Measurements from ENCODE around the gene NUB1. TPM values are rescaled to one million over a fixed set of nuclear protein-coding genes. Genes with fewer than 3 reads are reported as not detected.
A peak's percentile ranks its signal among the peaks of the same experiment; 100 is the strongest.

The NUB1 gene
- total RNA-seq, 2 donors from 2014 or later, result 42.3 to 55.2 TPM

- no peak for TF ChIP-seq CTCF (IDR thresholded peaks at IDR 0.05)
- H3K27ac ChIP-seq, result no peak overlapping the region
- H3K4me3 ChIP-seq, result peak overlapping the region; percentile 26
- peaks cover 8% of the 10 kb centered on the region for H3K4me1 ChIP-seq
- peaks cover 19% of the 10 kb centered on the region for H3K27me3 ChIP-seq
- no peaks in the 10 kb centered on the region for H3K9me3 ChIP-seq
- no peaks in the 10 kb centered on the region for H3K36me3 ChIP-seq
- H3K9ac ChIP-seq (ENCODE audit: low read depth in 2 of 2, low read length in 2 of 2), result no peak overlapping the region
- no peak for DNase-seq
- intact Hi-C loops (cut with DNase I), result no loop called here
Observed at GRCh38 chr7:151382079-151382885, 40.7 kb downstream of the NUB1 start.

DNA sequence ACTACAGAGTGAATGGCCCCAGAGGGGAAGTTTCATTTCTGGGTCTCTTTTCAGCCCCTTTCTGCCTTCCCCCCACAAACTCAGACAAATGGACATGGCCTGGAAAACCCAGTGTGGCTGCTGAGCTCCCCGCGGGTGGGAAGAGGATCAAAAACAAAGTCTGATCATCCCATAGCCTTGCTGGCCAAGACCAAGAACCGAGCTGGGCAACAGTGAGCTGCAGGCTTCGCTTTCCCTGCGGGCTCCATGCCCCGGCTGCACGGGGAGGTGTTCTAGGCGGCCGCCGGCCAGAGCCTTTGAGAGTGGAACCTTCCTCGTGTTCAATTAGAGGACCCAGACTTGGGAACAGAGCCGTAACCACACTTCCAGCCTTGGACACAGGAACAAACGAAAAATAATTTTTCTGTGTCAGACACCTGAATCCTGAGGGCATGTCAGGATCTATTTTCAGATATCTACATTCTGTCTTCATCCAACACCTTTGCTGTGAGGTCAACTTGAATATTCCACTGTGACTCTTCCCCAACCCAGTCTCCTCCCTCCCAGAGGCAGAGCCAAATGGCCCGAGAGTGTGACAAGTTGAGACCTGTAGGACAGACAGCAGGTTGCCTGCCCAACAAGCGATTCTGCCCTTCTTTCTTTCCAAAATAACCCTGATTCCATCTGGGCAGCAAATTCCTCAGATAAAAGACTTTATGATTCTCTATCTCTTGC, 42.2 kb downstream of the NUB1 start:
- peaks cover 8% of the 10 kb centered on the region for H3K4me1 ChIP-seq
- TF ChIP-seq CTCF (IDR thresholded peaks at IDR 0.05), result no peak
- H3K27ac ChIP-seq, result no peak overlapping the region
- H3K36me3 ChIP-seq, result no peaks in the 10 kb centered on the region
- intact Hi-C loops (cut with DNase I), result no loop called here
- H3K9me3 ChIP-seq, result no peaks in the 10 kb centered on the region
- no peak overlapping the region for H3K4me3 ChIP-seq
- no peak for DNase-seq
- H3K27me3 ChIP-seq, result peaks cover 19% of the 10 kb centered on the region
- no peak overlapping the region for H3K9ac ChIP-seq (ENCODE audit: low read depth in 2 of 2, low read length in 2 of 2)

- Histone ChIP-seq H3K36me3 (no peaks in the 10 kb centered on the region), H3K27ac (no peak overlapping the region), H3K9me3 (no peaks in the 10 kb centered on the region), H3K27me3 (peaks cover 19% of the 10 kb centered on the region), H3K4me1 (peaks cover 8% of the 10 kb centered on the region), H3K4me3 (no peak overlapping the region), H3K9ac (ENCODE audit: low read depth in 2 of 2, low read length in 2 of 2) (no peak overlapping the region)
- no peak for DNase-seq
- intact Hi-C loops (cut with DNase I), result no loop called here
- no peak for TF ChIP-seq CTCF (IDR thresholded peaks at IDR 0.05)
Observed at GRCh38 chr7:151384352-151384697, 42.7 kb downstream of the NUB1 start.

DNA sequence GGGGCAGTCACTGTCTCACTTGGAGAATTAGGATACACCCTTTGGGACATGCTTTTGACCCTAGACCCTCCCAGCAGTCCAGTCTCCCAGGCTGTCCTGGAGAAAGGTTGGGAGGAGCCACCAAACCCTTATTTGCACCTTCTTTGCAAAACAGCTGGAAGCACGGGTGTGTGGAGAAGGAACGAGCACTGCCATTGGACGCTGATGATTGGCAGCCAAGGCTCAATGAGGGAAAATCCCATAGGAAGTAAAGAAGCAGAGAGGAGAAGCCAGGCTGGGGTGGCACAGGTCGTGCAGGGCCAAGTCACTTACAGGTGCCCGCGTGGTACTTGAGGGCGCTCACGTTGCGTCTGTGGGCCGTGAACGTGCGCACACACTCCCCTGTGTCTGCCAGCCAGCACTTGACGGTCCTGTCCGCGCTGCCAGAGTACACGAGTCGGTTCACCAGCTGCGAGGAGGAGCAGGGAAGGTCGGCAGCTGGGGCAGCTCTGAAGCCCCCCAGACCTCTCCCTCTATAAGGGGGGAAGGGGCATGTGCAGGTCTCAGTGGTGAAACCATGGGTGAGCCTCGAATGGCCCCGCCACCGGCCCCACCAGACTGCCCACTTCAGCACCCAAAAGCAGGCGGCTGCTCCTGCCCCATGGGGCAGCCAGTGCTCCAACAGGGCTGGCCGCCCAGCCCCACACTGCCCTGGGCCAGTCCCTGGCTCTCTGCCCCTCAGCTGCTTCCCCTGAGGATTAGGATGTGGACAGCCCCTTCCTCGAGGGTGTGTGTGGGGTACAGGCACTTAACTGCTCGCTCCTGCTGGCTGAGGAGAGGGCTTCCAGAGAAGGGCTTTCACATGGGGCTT, 43.4 kb downstream of the NUB1 start:
- TF ChIP-seq CTCF (IDR thresholded peaks at IDR 0.05), result no peak

DNA sequence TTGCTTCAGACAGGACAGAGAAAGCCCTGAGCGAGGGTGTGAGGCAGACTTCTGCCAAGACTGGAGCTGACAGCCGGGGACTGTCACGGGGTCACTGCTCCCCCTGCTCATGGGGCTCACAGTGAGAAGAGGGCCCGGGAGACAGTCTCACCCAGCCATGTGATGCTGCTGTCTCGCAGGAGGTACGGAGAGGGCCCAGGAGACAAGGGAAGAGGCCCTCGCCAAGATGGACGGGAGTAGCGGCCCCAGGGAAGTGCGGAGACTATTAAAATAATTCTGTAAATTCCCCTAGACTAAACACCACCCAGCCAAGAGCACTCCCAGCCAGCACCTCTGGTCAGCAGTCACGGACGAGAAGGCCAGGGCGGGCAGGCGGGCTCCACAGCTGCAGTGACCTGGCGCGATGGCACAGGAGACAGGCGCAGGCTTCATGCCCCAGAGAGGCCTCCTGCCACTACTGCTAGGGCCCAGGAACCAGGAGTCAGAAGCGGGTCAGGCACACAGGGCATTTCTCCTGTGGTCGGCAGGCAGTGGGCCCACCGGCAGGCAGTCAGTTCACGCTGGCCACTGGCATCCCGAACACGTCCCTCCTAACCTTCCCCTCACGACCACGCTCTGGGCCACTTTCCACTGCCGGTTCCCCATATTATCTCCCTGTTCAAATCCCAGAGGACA, 44.2 kb downstream of the NUB1 start:
- intact Hi-C loops (cut with DNase I), result no loop called here
- Histone ChIP-seq H3K27ac (no peak overlapping the region), H3K4me1 (peaks cover 8% of the 10 kb centered on the region), H3K36me3 (no peaks in the 10 kb centered on the region), H3K4me3 (no peak overlapping the region), H3K27me3 (peaks cover 19% of the 10 kb centered on the region), H3K9me3 (no peaks in the 10 kb centered on the region), H3K9ac (ENCODE audit: low read depth in 2 of 2, low read length in 2 of 2) (no peak overlapping the region)
- no peak for DNase-seq
- TF ChIP-seq CTCF (IDR thresholded peaks at IDR 0.05), result no peak

More for the DNA sequence above, 43.4 kb downstream of the NUB1 start:
- Histone ChIP-seq H3K4me3 (no peak overlapping the region), H3K9ac (ENCODE audit: low read depth in 2 of 2, low read length in 2 of 2) (no peak overlapping the region), H3K27ac (no peak overlapping the region), H3K27me3 (peaks cover 19% of the 10 kb centered on the region), H3K9me3 (no peaks in the 10 kb centered on the region), H3K4me1 (peaks cover 8% of the 10 kb centered on the region), H3K36me3 (no peaks in the 10 kb centered on the region)
- intact Hi-C loops (cut with DNase I), result no loop called here
- no peak for DNase-seq
